GM18498 (cell line): ENCODE data around the gene TREM2.
"Not testable (repeated sequence)": the region's sequence is repeated elsewhere in the genome, so short reads cannot be mapped to it uniquely, and the experiment has no call there.

Experiments
- ATAC-seq: cut with Tn5 transposase; IDR thresholded peaks from one replicate; pipeline ENCODE4 v1.9.1; 2021; ENCODE audit warnings: mild to moderate bottlenecking, moderate library complexity; ENCODE audit not compliant: unreplicated experiment

TREM2 gene

GRCh38 chr6:41162687-41163418, at the start of gene TREM2:
TSS of gene TREM2 (minus strand) at chr6:41163116. CDS start at chr6:41163082, 34 bp downstream.
- ATAC-seq, result no peak

GRCh38 chr6:41209547-41210320, 46.8 kb upstream of the TREM2 start:
- ATAC-seq, result no peak

- no peak for ATAC-seq
These were observed 45.7 kb upstream of the TREM2 start for GRCh38 chr6:41208439-41209106.

- no peak for ATAC-seq
These were observed 41.2 kb upstream of the TREM2 start for GRCh38 chr6:41204156-41204555.

GRCh38 chr6:41201764-41202173, 38.9 kb upstream of the TREM2 start:
- no peak for ATAC-seq

GRCh38 chr6:41200901-41201763, 38.2 kb upstream of the TREM2 start, which contains the start of gene TREML2:
TSS of gene TREML2 (minus strand) at chr6:41201149. CDS start at chr6:41201008, 141 bp downstream.
- peak; percentile 32 for ATAC-seq

- ATAC-seq, result peak; percentile 42
These were observed 37.5 kb upstream of the TREM2 start for GRCh38 chr6:41200296-41200900.

GRCh38 chr6:41199552-41200246, 36.8 kb upstream of the TREM2 start:
- peak; percentile 60 for ATAC-seq

GRCh38 chr6:41197234-41197633, 34.3 kb upstream of the TREM2 start:
- ATAC-seq, result no peak

GRCh38 chr6:41194386-41194785, 31.5 kb upstream of the TREM2 start:
- ATAC-seq, result no peak

GRCh38 chr6:41193884-41194283, 31.0 kb upstream of the TREM2 start:
- ATAC-seq, result no peak

GRCh38 chr6:41193171-41193734, 30.3 kb upstream of the TREM2 start:
- ATAC-seq, result no peak

GRCh38 chr6:41191569-41191968, 28.7 kb upstream of the TREM2 start:
- no peak for ATAC-seq

- ATAC-seq, result no peak
These were observed 27.9 kb upstream of the TREM2 start for GRCh38 chr6:41190791-41191190.

- no peak for ATAC-seq
These were observed 27.1 kb upstream of the TREM2 start for GRCh38 chr6:41189967-41190366.

GRCh38 chr6:41189046-41189445, 26.1 kb upstream of the TREM2 start:
- not testable (repeated sequence) for ATAC-seq

GRCh38 chr6:41187924-41188886, 25.3 kb upstream of the TREM2 start:
- ATAC-seq, result no peak

GRCh38 chr6:41186031-41186562, 23.2 kb upstream of the TREM2 start:
- no peak for ATAC-seq
